Naive thymus-derived CD4-positive, alpha-beta T cell (primary cell): Measurements from ENCODE around the gene NEK7. TPM values are rescaled to one million over a fixed set of nuclear protein-coding genes. Genes with fewer than 3 reads are reported as not detected.
"Not testable (repeated sequence)": the region's sequence is repeated elsewhere in the genome, so short reads cannot be mapped to it uniquely, and the experiment has no call there.

Source experiments
- ATAC-seq: fragments of 150-1000 bp; cut with Tn5 transposase; 2 replicates; pipeline ENCODE4 v1.10.0; 2021; ENCODE audit warnings: mild to moderate bottlenecking, moderate library complexity
- CTCF ChIA-PET: fragments of 350-600 bp; sonication (Branson Sonifier 250); formaldehyde crosslinking; loops from one replicate; lab custom pipeline; 2021; ENCODE audit warnings: antibody characterized with exemption; lab: Charles Lee
- POLR2A ChIA-PET: fragments of 350-600 bp; sonication (Branson Sonifier 250); formaldehyde crosslinking; loops from one replicate; lab custom pipeline; 2021; ENCODE audit warnings: antibody characterized with exemption, inconsistent platforms; lab: Charles Lee
- DNase-seq, 9 donors: peaks; one replicate each; pipeline versions ENCODE4 v3.0.0 to v3.0.0-alpha.2; 2020 to 2022; ENCODE audit warnings: mixed read lengths in 1 of 9
- H3K27ac ChIP-seq: one replicate; pipeline ENCODE4 v1.7.0; 2013; ENCODE audit warnings: mild to moderate bottlenecking, low read depth, low read length, moderate library complexity
- H3K27me3 ChIP-seq, 2 donors: one replicate each; pipeline ENCODE4 v1.7.0; 2013; ENCODE audit warnings: low read length in 2 of 2, mild to moderate bottlenecking in 2 of 2, moderate library complexity in 2 of 2; ENCODE audit not compliant: control insufficient read depth in 2 of 2, insufficient read depth in 2 of 2
- H3K36me3 ChIP-seq, 3 experiments: 1 replicate in 2 of 3; 2 replicates in 1 of 3; pipeline ENCODE4 v1.7.0; 2013; ENCODE audit warnings: low read length in 3 of 3, mild to moderate bottlenecking in 3 of 3, moderate library complexity in 1 of 3; ENCODE audit not compliant: insufficient read depth in 3 of 3, control insufficient read depth in 2 of 3
- H3K4me1 ChIP-seq, 2 donors: one replicate each; pipeline ENCODE4 v1.7.0; 2013; ENCODE audit warnings: low read length in 2 of 2, mild to moderate bottlenecking in 2 of 2, moderate library complexity in 1 of 2; ENCODE audit not compliant: control insufficient read depth in 2 of 2, insufficient read depth in 2 of 2
- H3K4me3 ChIP-seq: 2 replicates; pipeline ENCODE4 v1.7.0; 2013; ENCODE audit warnings: mild to moderate bottlenecking, low read length
- H3K9me3 ChIP-seq, 3 experiments: 1 replicate in 2 of 3; 2 replicates in 1 of 3; pipeline ENCODE4 v1.7.0; 2013; ENCODE audit warnings: low read length in 3 of 3; ENCODE audit not compliant: control insufficient read depth in 2 of 3
- H3K27ac Mint-ChIP-seq, 9 donors: one replicate each; pipeline ENCODE4 v1.8.0; 2020 to 2022; ENCODE audit warnings: mixed read lengths in 9 of 9, mild to moderate bottlenecking in 8 of 9, moderate library complexity in 5 of 9, inconsistent platforms in 2 of 9
- H3K27me3 Mint-ChIP-seq, 5 donors: one replicate each; pipeline ENCODE4 v1.8.0; 2021 to 2022; ENCODE audit warnings: mixed read lengths in 5 of 5, mild to moderate bottlenecking in 1 of 5
- H3K36me3 Mint-ChIP-seq, 5 donors: one replicate each; pipeline ENCODE4 v1.8.0; 2020 to 2022; ENCODE audit warnings: mixed read lengths in 5 of 5, mild to moderate bottlenecking in 3 of 5, inconsistent platforms in 1 of 5
- H3K4me1 Mint-ChIP-seq, 7 donors: one replicate each; pipeline ENCODE4 v1.8.0; 2020 to 2022; ENCODE audit warnings: mixed read lengths in 7 of 7, mild to moderate bottlenecking in 3 of 7, inconsistent platforms in 1 of 7
- H3K4me3 Mint-ChIP-seq, 10 donors: one replicate each; pipeline ENCODE4 v1.8.0; 2020 to 2022; ENCODE audit warnings: mild to moderate bottlenecking in 10 of 10, mixed read lengths in 10 of 10, moderate library complexity in 6 of 10, inconsistent platforms in 2 of 10
- H3K9me3 Mint-ChIP-seq, 11 donors: one replicate each; pipeline ENCODE4 v1.8.0; 2020 to 2022; ENCODE audit warnings: mixed read lengths in 11 of 11, mild to moderate bottlenecking in 4 of 11, inconsistent platforms in 1 of 11, moderate library complexity in 1 of 11
- intact Hi-C, 2 donors: fragments of 100-400 bp; cut with micrococcal nuclease; formaldehyde crosslinking; loops; one replicate each; pipeline ENCODE4 v1.15.1; 2023
- polyA plus RNA-seq, 2 donors: library from polyadenylated mRNA; unstranded; fragments of 300-500 nt; fragmentation: Illumina TruSeq; gene quantifications; one replicate each; pipeline ENCODE4 v1.2.3, GENCODE V29; 2021
- total RNA-seq, 6 experiments: library from RNA in 5 of 6; stranded (reverse) in 5 of 6; gene quantifications; 1 replicate in 5 of 6; 2 replicates in 1 of 6; pipeline ENCODE4 v1.2.3 and lab custom pipeline; 2021 to 2026

NEK7 gene
- total and polyA plus RNA-seq, 7 experiments from 2014 or later: 25.1 to 68.4 (median 44.5) TPM

DNA sequence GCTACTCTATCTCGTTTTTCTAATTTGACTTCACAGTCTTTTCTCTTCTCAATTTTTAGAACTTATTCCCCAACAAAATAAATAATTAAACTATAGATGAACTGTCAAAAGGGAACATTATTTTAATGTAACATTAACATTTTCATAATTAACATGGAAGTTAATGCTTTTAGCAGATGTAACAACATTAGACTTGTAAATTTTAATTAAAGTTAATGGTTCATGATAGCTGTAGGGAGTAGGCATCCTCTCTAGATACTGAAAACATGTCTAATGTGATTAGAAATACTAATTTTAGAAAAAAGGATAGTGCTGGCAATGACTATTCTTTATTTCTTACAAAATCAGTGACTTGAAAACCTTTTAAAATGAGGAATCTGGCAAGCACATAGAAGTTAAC is 32.1 kb upstream of the NEK7 start:
- Histone ChIP-seq H3K4me3 (no peak overlapping the region), H3K27me3 (no peaks in the 10 kb centered on the region), H3K9me3 (no peaks in the 10 kb centered on the region), H3K36me3 (no peaks in the 10 kb centered on the region), H3K27ac (no peak overlapping the region), H3K4me1 (no peaks in the 10 kb centered on the region)
- Mint-ChIP-seq H3K4me1 (peaks cover 0 to 1% (median 0%) of the 10 kb centered on the region in 7 donors), H3K4me3 (no peak overlapping the region), H3K27ac (no peak overlapping the region), H3K36me3 (peaks cover 0 to 2% (median 0%) of the 10 kb centered on the region in 5 donors), H3K27me3 (peaks cover 0 to 8% (median 0%) of the 10 kb centered on the region in 5 donors), H3K9me3 (peaks cover 0 to 1% (median 0%) of the 10 kb centered on the region in 11 donors)
- ChIA-PET POLR2A (no interaction called here), CTCF (no interaction called here)
- intact Hi-C loops: no loop called here
- ATAC-seq (no peak), DNase-seq (no peak)

DNA sequence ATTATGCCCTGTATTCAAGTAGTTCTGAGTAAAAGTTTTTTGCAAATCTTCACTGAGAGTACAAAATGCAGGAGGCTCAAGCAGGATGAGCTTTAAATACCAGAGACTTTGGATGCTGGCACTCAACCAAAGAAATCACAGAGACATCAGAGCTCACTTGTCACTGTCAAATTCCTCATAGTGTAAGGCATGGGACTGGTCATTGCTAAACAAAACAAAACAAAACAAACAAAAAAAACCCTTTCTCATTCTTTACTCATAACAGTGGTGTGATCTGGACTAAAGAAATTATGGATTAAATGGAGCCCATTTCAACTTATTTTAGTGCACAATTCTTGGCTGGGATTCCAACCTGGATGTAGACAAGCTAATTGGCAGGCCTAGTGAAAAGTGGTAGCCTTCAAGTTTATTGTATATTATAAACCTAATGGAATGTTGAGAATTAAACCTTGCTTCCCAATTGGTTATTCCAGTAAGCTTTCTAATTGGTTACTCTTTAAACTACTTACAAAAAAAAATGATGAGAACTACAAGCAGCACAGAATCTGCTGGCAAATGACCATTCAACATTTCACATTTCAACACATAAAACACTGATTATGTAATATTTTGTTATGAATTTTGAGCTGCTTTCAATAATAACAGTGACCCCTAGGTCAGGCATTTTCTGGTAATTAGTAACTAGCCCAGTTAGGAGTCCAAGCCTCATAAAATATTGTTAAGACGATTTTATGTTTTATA is 30.6 kb upstream of the NEK7 start:
- Histone ChIP-seq H3K27me3 (no peaks in the 10 kb centered on the region), H3K27ac (no peak overlapping the region), H3K4me1 (no peaks in the 10 kb centered on the region), H3K9me3 (no peaks in the 10 kb centered on the region), H3K36me3 (no peaks in the 10 kb centered on the region), H3K4me3 (no peak overlapping the region)
- H3K9me3 Mint-ChIP-seq: peaks cover 0 to 1% (median 0%) of the 10 kb centered on the region in 11 donors
- ATAC-seq (no peak), DNase-seq (no peak)
- intact Hi-C loops: no loop called here
- POLR2A ChIA-PET: no interaction called here
- peaks cover 0 to 8% (median 0%) of the 10 kb centered on the region in 5 donors for H3K27me3 Mint-ChIP-seq
- H3K36me3 Mint-ChIP-seq: peaks cover 0 to 2% (median 0%) of the 10 kb centered on the region in 5 donors
- H3K4me1 Mint-ChIP-seq: peaks cover 0 to 1% (median 0%) of the 10 kb centered on the region in 7 donors
- CTCF ChIA-PET: no interaction called here
- no peak overlapping the region for H3K4me3 Mint-ChIP-seq
- H3K27ac Mint-ChIP-seq: no peak overlapping the region

DNA sequence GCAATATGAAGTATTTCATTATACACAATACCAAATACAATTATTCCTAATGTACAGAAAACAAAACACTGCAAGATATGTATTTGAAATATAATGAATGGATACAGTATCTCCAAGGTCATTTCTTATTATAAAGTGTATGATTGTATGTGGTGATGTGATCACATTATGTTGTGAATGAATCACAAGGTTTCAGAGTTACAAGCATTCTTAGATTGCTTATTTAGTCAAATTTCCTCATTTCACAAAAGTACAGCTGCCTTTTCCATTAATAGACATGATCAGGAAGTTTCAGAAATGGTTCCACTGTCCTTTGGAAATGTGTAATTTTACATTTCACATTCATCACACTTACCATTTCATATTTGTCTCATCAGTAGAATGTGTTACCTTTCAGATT is 28.3 kb upstream of the NEK7 start:
- H3K27ac ChIP-seq: no peak overlapping the region
- Mint-ChIP-seq H3K4me1 (peaks cover 0 to 1% (median 0%) of the 10 kb centered on the region in 7 donors), H3K4me3 (no peak overlapping the region), H3K9me3 (peaks cover 0 to 6% (median 0%) of the 10 kb centered on the region in 11 donors), H3K36me3 (peaks cover 0 to 2% (median 0%) of the 10 kb centered on the region in 5 donors), H3K27me3 (peaks cover 0 to 8% (median 0%) of the 10 kb centered on the region in 5 donors), H3K27ac (no peak overlapping the region)
- no peak overlapping the region for H3K4me3 ChIP-seq
- no peak for ATAC-seq
- no peaks in the 10 kb centered on the region for H3K9me3 ChIP-seq
- intact Hi-C loops: no loop called here
- DNase-seq: no peak
- ChIA-PET CTCF (no interaction called here), POLR2A (no interaction called here)
- no peaks in the 10 kb centered on the region for H3K4me1 ChIP-seq
- no peaks in the 10 kb centered on the region for H3K27me3 ChIP-seq
- H3K36me3 ChIP-seq: no peaks in the 10 kb centered on the region

DNA sequence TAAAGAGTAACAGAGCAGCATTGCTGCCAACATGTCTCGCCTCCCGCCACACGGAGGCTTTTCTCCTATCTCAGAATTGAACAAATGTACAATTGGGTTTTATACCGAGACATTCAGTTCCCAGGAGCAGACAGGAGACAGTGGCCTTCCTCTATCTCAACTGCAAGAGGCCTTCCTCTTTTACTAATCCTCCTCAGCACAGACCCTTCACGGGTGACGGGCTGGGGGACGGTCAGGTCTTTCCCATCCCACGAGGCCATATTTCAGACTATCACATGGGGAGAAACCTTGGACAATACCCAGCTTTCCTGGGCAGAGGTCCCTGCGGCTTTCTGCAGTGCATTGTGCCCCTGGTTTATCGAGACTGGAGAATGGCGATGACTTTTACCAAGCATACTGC is 26.7 kb upstream of the NEK7 start:
- H3K4me1 Mint-ChIP-seq, H3K27me3 ChIP-seq, POLR2A ChIA-PET, CTCF ChIA-PET, H3K9me3 ChIP-seq, H3K4me1 ChIP-seq, H3K4me3 ChIP-seq, DNase-seq, H3K27ac ChIP-seq, intact Hi-C loops, H3K4me3 Mint-ChIP-seq, H3K27me3 Mint-ChIP-seq, H3K36me3 Mint-ChIP-seq, H3K36me3 ChIP-seq, ATAC-seq: not testable (repeated sequence)
- Mint-ChIP-seq H3K27ac (peak overlapping the region in 1 of 9 donors; percentile 4), H3K9me3 (peaks cover 0 to 15% (median 4%) of the 10 kb centered on the region in 11 donors)

DNA sequence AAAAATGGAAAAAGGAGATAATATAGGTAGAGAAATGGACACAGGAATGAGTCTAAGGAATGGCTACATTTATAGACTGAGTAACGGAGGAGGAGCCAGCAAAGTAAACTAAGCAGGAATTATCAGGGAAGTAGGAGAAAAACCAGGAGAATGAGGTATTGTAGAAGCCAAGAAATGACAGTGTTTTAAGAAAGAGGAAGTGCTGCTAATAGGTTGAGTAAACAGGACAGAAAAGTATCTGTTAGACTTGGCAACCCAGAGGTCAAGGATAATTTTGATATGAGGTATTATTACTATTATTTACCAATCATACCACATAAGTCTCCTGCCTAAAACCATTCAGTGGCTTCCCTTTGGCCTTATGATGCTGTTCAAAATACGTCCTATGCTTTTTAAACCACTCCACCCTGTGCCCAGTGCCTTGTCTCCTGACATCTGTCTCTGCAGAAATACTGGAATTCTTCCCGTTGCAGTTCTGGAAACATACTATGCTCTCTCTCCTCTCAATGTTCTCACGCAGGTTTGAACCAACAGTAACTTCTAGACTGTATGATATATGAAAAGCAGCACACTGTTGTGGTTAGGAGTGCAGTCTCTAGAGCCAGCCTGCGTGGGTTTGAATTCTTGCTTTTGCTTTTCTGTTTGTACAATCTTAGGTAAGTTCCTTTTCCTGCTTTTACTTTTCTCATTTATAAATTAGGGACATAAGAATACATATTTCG is 24.6 kb upstream of the NEK7 start:
- no peak overlapping the region for H3K4me3 ChIP-seq
- H3K27ac Mint-ChIP-seq: no peak overlapping the region
- CTCF ChIA-PET: no interaction called here
- no peaks in the 10 kb centered on the region for H3K27me3 ChIP-seq
- peaks cover 0 to 5% (median 0%) of the 10 kb centered on the region in 5 donors for H3K27me3 Mint-ChIP-seq
- peaks cover 0 to 15% (median 6%) of the 10 kb centered on the region in 11 donors for H3K9me3 Mint-ChIP-seq
- intact Hi-C loops: no loop called here
- H3K4me1 Mint-ChIP-seq: peaks cover 0 to 1% (median 0%) of the 10 kb centered on the region in 7 donors
- H3K36me3 ChIP-seq: no peaks in the 10 kb centered on the region
- POLR2A ChIA-PET: no interaction called here
- DNase-seq (no peak), ATAC-seq (no peak)
- no peak overlapping the region for H3K27ac ChIP-seq
- H3K4me1 ChIP-seq: no peaks in the 10 kb centered on the region
- H3K9me3 ChIP-seq: no peaks in the 10 kb centered on the region
- H3K4me3 Mint-ChIP-seq: no peak overlapping the region
- H3K36me3 Mint-ChIP-seq: peaks cover 0 to 2% (median 0%) of the 10 kb centered on the region in 5 donors

DNA sequence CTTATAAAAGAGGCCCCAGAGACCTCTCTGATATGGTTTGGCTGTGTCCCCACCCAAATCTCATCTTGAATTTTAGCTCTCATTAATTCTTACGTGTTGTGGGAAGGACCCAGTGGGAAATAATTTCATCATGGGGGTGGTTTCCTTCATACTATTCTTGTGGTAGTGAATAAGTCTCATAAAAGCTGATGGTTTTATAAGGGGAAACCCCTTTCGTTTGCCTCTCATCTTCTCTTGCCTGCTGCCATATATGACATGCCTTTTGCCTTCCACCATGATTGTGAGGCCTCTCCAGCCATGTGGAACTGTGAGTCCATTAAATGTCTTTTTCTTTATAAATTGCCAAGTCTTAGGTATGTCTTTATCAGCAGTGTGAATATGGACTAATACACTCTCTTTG is 22.5 kb upstream of the NEK7 start:
- Mint-ChIP-seq H3K4me1 (no peaks in the 10 kb centered on the region), H3K4me3 (no peak overlapping the region), H3K9me3 (peaks cover 0 to 16% (median 6%) of the 10 kb centered on the region in 11 donors), H3K27me3 (peaks cover 0 to 5% (median 0%) of the 10 kb centered on the region in 5 donors), H3K27ac (no peak overlapping the region), H3K36me3 (peaks cover 0 to 3% (median 0%) of the 10 kb centered on the region in 5 donors)
- Histone ChIP-seq H3K27me3 (no peaks in the 10 kb centered on the region), H3K27ac (no peak overlapping the region), H3K9me3 (no peaks in the 10 kb centered on the region), H3K4me1 (no peaks in the 10 kb centered on the region), H3K36me3 (no peaks in the 10 kb centered on the region), H3K4me3 (no peak overlapping the region)
- POLR2A ChIA-PET: no interaction called here
- DNase-seq (no peak), ATAC-seq (no peak)
- intact Hi-C loops: no loop called here
- CTCF ChIA-PET: no interaction called here
